Measurements from ENCODE around the gene DENND5B.
A peak's percentile ranks its signal among the peaks of the same experiment; 100 is the strongest.
"Not testable (repeated sequence)": the region's sequence is repeated elsewhere in the genome, so short reads cannot be mapped to it uniquely, and the experiment has no call there.

The DENND5B gene

DNA sequence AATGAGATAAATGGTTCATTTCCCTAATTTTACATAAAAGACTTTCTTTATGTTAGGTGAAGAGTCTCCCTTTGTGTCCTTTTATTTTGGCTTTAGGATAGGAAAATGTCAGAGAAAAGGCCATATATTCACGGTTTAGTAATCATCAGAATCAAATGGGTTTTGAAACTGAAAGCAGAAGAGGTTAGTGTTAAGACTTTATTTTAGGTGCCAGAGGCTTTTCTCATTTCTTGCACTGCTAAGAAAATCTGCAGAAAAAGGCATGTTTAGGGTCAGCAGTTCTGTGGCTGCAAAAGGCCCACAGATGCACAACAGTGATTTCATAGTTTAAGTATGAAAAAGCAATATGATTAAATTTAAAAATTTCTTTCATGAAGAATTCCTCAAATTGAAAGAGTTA is 184.6 kb downstream of the DENND5B start:
- no peaks in the 10 kb centered on the region for H3K27me3 ChIP-seq (replicated peaks; ENCODE audit: control insufficient read depth, insufficient read depth, low read length)
- H3K36me3 ChIP-seq (ENCODE audit: control insufficient read depth, insufficient read depth, low read length, severe bottlenecking): peaks cover 12% of the 10 kb centered on the region
- no peak overlapping the region for H3K9ac ChIP-seq (ENCODE audit: low read length)
- H3K9me3 ChIP-seq (ENCODE audit: control insufficient read depth, low read length): no peaks in the 10 kb centered on the region
- H3K4me1 ChIP-seq (ENCODE audit: control insufficient read depth, insufficient read depth, low read length): peaks cover 4% of the 10 kb centered on the region
- peak; percentile 29 for DNase-seq (ENCODE audit: low read depth)
- H3K4me3 ChIP-seq (ENCODE audit: low read length): no peak overlapping the region

DNA sequence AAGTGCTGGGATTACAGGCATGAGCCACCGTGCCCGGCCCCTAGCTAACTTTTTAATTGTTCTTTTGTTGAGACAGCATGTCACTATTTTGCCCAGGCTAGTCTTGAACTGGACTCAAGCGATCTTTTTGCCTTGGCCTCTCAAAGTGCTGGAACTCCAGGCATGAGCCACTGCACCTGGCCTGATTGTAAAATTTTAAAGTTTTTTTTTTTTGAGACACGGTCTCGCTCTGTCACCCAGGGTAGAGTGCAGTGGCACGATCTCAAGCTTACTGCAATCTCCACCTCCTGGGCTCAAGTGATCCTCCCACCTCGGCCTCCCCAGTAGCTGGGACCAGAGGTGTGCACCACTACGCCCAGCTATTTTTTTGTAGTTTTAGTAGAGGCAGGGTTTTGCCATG is 185.9 kb downstream of the DENND5B start:
- no peaks in the 10 kb centered on the region for H3K27me3 ChIP-seq (replicated peaks; ENCODE audit: control insufficient read depth, insufficient read depth, low read length)
- H3K4me1 ChIP-seq (ENCODE audit: control insufficient read depth, insufficient read depth, low read length): peaks cover 4% of the 10 kb centered on the region
- no peak overlapping the region for H3K4me3 ChIP-seq (ENCODE audit: low read length)
- H3K36me3 ChIP-seq (ENCODE audit: control insufficient read depth, insufficient read depth, low read length, severe bottlenecking): peaks cover 17% of the 10 kb centered on the region
- no peak overlapping the region for H3K9ac ChIP-seq (ENCODE audit: low read length)
- DNase-seq (ENCODE audit: low read depth): no peak
- no peaks in the 10 kb centered on the region for H3K9me3 ChIP-seq (ENCODE audit: control insufficient read depth, low read length)

DNA sequence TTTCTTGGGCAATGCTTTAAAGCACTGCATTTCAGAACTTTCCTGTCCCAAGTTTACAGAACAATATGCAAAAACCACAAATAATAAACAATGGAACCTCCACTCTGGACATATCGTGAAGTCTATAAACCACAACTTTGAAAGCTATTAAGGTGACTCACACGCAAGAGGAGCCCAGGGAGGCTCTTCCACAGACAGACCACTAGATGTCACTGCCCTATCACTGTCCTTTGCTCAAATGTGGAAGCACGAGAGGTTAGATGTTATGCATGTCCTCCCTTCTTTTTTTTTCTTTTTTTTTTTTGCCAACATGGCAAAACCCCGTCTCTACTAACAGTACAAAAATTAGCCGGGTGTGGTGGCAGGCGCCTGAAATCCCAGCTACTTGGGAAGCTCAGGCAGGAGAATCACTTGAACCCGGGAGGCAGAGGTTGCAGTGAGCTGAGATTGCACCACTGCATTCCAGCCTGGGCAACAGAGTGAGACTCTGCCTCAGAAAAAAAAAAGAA is 187.8 kb downstream of the DENND5B start:
- not testable (repeated sequence) for H3K9me3 ChIP-seq (ENCODE audit: control insufficient read depth, low read length); H3K9ac ChIP-seq (ENCODE audit: low read length); H3K27me3 ChIP-seq (replicated peaks; ENCODE audit: control insufficient read depth, insufficient read depth, low read length); H3K4me1 ChIP-seq (ENCODE audit: control insufficient read depth, insufficient read depth, low read length); H3K4me3 ChIP-seq (ENCODE audit: low read length)
- H3K36me3 ChIP-seq (ENCODE audit: control insufficient read depth, insufficient read depth, low read length, severe bottlenecking): peaks cover 16% of the 10 kb centered on the region
- peak; percentile 95 for DNase-seq (ENCODE audit: low read depth)

DNA sequence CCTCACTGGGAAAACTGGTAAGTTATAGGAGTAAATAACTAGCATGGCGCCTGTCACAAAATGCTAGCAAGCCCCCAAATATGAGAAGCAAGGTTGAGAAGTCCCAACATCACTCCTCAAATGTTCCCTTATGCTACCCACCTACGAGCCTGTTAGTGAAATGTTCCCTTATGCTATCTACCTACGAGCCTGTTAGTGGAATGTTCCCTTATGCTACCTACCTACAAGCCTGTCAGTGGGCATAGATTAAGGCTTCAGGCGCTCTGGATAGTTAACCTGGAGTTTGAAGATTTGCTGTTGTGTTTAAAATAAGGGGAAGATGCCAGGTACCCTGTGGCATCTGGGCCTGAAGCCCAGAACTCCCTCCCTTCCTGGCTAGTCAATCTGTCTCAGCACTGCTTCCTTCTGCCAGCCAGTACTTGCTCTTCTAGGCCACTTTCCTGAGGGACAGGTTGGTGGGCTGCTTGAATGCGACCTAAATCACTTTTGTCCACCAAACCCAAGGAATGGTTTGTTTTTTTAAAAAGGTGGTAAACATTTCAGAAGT is 197.9 kb downstream of the DENND5B start:
- Histone ChIP-seq H3K4me1 (ENCODE audit: control insufficient read depth, insufficient read depth, low read length) (no peaks in the 10 kb centered on the region), H3K9ac (ENCODE audit: low read length) (no peak overlapping the region), H3K36me3 (ENCODE audit: control insufficient read depth, insufficient read depth, low read length, severe bottlenecking) (peaks cover 36% of the 10 kb centered on the region), H3K27me3 (replicated peaks; ENCODE audit: control insufficient read depth, insufficient read depth, low read length) (no peaks in the 10 kb centered on the region), H3K9me3 (ENCODE audit: control insufficient read depth, low read length) (no peaks in the 10 kb centered on the region), H3K4me3 (ENCODE audit: low read length) (no peak overlapping the region)
- DNase-seq (ENCODE audit: low read depth): no peak

DNA sequence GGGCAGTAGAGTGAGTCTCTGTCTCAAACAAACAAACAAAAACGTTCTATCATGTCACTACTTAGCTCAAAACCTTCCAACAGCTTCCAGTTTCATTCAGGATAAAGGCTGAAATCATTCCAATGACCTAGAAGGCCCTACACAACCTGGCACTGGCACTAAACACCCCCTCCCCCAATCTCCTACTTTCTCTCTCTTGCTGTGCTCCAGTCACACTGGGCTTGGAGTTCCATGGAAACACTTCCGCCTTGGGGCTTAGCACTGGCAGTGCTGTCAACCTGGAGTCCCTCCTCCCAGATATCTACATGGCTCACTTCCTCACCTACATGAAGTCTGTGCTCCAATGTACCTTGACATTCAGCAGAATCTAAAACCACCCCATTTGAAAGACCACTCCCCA is 199.9 kb downstream of the DENND5B start:
- Histone ChIP-seq H3K9me3 (ENCODE audit: control insufficient read depth, low read length) (no peaks in the 10 kb centered on the region), H3K9ac (ENCODE audit: low read length) (no peak overlapping the region), H3K4me1 (ENCODE audit: control insufficient read depth, insufficient read depth, low read length) (no peaks in the 10 kb centered on the region), H3K36me3 (ENCODE audit: control insufficient read depth, insufficient read depth, low read length, severe bottlenecking) (peaks cover 48% of the 10 kb centered on the region), H3K4me3 (ENCODE audit: low read length) (no peak overlapping the region), H3K27me3 (replicated peaks; ENCODE audit: control insufficient read depth, insufficient read depth, low read length) (no peaks in the 10 kb centered on the region)
- no peak for DNase-seq (ENCODE audit: low read depth)

DNA sequence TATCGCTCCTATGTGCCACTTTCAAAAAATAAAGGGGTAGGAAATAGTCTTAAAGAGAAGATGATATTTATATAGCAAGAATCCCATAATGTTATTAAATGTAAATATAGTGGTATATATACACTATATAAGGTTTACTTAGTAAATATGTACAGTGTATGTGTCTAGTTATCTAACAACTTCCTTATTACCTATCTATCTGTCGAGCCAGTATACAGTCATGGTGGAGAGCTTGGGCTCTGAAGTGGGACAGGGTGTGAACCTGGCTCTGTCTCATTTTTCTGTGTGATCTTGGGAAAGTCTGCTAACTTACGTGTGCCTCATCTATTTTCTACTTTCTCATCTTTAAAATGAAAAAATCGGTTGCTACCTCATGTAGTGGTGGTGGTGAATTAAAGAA is 202.2 kb downstream of the DENND5B start:
- H3K4me1 ChIP-seq (ENCODE audit: control insufficient read depth, insufficient read depth, low read length): no peaks in the 10 kb centered on the region
- H3K27me3 ChIP-seq (replicated peaks; ENCODE audit: control insufficient read depth, insufficient read depth, low read length): no peaks in the 10 kb centered on the region
- no peak overlapping the region for H3K4me3 ChIP-seq (ENCODE audit: low read length)
- H3K9ac ChIP-seq (ENCODE audit: low read length): no peak overlapping the region
- H3K36me3 ChIP-seq (ENCODE audit: control insufficient read depth, insufficient read depth, low read length, severe bottlenecking): peaks cover 43% of the 10 kb centered on the region
- no peak for DNase-seq (ENCODE audit: low read depth)
- H3K9me3 ChIP-seq (ENCODE audit: control insufficient read depth, low read length): no peaks in the 10 kb centered on the region

DNA sequence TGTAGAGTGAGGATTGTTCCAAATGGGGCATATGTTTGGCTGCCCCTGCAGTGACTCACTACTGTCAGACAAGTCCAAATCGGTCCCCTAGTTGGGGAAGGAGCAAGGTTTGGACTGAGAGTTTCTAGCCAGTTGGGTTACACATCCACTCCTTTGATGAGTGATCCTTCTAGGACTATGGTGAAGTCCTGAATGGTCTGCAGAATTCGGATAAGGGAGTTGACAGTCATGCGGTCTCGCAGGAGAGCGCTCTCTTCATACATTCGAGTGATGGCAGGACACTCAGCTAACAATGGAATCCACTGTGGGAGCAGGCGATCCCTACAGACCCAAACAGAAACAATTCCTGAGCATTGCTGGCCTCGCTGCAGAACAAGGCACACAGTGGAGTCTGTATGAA is 203.5 kb downstream of the DENND5B start:
- no peak overlapping the region for H3K9ac ChIP-seq (ENCODE audit: low read length)
- H3K4me3 ChIP-seq (ENCODE audit: low read length): no peak overlapping the region
- no peak for DNase-seq (ENCODE audit: low read depth)
- no peaks in the 10 kb centered on the region for H3K27me3 ChIP-seq (replicated peaks; ENCODE audit: control insufficient read depth, insufficient read depth, low read length)
- peaks cover 38% of the 10 kb centered on the region for H3K36me3 ChIP-seq (ENCODE audit: control insufficient read depth, insufficient read depth, low read length, severe bottlenecking)
- H3K9me3 ChIP-seq (ENCODE audit: control insufficient read depth, low read length): no peaks in the 10 kb centered on the region
- no peaks in the 10 kb centered on the region for H3K4me1 ChIP-seq (ENCODE audit: control insufficient read depth, insufficient read depth, low read length)

DNA sequence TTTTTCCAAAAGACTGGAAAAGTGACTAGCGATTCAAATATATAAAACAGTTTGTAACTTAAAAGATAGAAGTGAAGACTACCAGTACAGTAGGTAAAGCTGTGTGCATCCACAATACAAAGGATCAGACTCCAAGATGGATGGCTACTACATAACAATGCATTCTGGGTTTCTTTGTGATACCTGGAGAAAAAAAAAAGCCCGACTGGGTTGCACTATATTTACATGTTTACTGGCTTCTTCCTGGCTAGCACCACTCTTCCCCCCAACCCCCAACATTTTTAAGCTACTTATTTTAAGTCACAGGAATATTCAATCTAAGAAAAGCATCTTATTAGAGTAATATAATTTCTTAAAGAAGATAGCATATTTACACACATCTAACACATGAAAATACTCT is 203.9 kb downstream of the DENND5B start:
- H3K9me3 ChIP-seq (ENCODE audit: control insufficient read depth, low read length): no peaks in the 10 kb centered on the region
- no peak overlapping the region for H3K9ac ChIP-seq (ENCODE audit: low read length)
- H3K4me1 ChIP-seq (ENCODE audit: control insufficient read depth, insufficient read depth, low read length): no peaks in the 10 kb centered on the region
- H3K4me3 ChIP-seq (ENCODE audit: low read length): no peak overlapping the region
- H3K36me3 ChIP-seq (ENCODE audit: control insufficient read depth, insufficient read depth, low read length, severe bottlenecking): peaks cover 38% of the 10 kb centered on the region
- no peaks in the 10 kb centered on the region for H3K27me3 ChIP-seq (replicated peaks; ENCODE audit: control insufficient read depth, insufficient read depth, low read length)
- no peak for DNase-seq (ENCODE audit: low read depth)

DNA sequence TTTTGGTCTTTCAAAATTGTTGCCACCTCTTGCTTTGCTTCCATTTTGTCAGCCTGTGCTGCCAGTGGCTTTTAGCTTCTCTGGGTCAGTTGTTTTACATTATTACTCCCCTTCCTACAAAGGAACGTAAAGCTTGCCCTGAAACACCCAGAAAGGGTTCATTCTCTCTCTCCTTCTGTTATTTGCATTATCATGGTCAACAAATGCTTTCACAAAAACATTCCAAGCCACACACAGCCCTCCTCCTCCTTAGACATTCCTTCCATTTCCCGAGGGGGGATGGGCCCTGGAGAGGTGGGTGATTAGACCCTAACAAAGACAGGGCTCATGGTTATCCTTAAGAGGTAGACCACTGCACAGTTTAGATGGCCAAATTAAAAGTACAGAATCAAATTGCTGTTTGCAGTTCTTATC is 204.6 kb downstream of the DENND5B start:
- Histone ChIP-seq H3K36me3 (ENCODE audit: control insufficient read depth, insufficient read depth, low read length, severe bottlenecking) (peaks cover 36% of the 10 kb centered on the region), H3K4me3 (ENCODE audit: low read length) (no peak overlapping the region), H3K9me3 (ENCODE audit: control insufficient read depth, low read length) (no peaks in the 10 kb centered on the region), H3K4me1 (ENCODE audit: control insufficient read depth, insufficient read depth, low read length) (no peaks in the 10 kb centered on the region), H3K9ac (ENCODE audit: low read length) (no peak overlapping the region), H3K27me3 (replicated peaks; ENCODE audit: control insufficient read depth, insufficient read depth, low read length) (no peaks in the 10 kb centered on the region)
- no peak for DNase-seq (ENCODE audit: low read depth)

DNA sequence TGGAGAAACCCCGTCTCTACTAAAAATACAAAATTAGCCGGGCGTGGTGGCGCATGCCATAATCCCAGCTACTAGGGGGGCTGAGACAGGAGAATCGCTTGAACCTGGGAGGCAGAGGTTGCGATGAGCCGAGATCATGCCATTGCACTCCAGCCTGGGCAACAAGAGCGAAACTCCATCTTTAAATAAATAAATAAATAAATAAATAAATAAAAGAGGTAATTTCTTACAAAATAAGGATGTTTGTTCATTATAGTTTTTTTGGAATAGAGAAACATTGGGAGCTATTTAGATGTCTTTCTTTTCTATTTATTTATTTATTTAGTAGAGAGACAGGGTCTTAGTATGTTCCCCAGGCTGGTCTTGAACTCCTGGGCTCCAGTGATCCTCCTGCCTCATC is 213.7 kb downstream of the DENND5B start:
- DNase-seq (ENCODE audit: low read depth); H3K36me3 ChIP-seq (ENCODE audit: control insufficient read depth, insufficient read depth, low read length, severe bottlenecking); H3K4me1 ChIP-seq (ENCODE audit: control insufficient read depth, insufficient read depth, low read length); H3K9ac ChIP-seq (ENCODE audit: low read length); H3K9me3 ChIP-seq (ENCODE audit: control insufficient read depth, low read length); H3K27me3 ChIP-seq (replicated peaks; ENCODE audit: control insufficient read depth, insufficient read depth, low read length); H3K4me3 ChIP-seq (ENCODE audit: low read length): not testable (repeated sequence)

DNA sequence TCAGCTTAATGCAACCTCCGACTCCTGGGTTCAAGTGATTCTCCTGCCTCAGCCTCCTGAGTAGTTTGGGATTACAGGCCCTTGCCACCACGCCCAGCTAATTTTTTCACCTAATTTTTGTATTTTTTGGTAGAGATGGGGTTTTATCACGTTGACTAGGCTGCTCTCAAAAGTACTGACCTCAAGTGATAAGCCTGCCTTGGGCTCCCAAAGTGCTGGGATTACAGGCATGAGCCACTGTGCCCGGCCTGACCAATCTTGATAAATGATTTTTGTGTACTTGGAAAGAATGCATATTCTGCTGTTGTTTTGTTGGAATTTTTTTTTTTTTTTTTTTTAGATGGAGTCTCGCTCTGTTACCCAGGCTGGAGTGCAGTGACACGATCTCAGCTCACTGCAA is 215.5 kb downstream of the DENND5B start:
- not testable (repeated sequence) for H3K36me3 ChIP-seq (ENCODE audit: control insufficient read depth, insufficient read depth, low read length, severe bottlenecking); H3K4me1 ChIP-seq (ENCODE audit: control insufficient read depth, insufficient read depth, low read length); H3K4me3 ChIP-seq (ENCODE audit: low read length); H3K9me3 ChIP-seq (ENCODE audit: control insufficient read depth, low read length); H3K9ac ChIP-seq (ENCODE audit: low read length); H3K27me3 ChIP-seq (replicated peaks; ENCODE audit: control insufficient read depth, insufficient read depth, low read length); DNase-seq (ENCODE audit: low read depth)

DNA sequence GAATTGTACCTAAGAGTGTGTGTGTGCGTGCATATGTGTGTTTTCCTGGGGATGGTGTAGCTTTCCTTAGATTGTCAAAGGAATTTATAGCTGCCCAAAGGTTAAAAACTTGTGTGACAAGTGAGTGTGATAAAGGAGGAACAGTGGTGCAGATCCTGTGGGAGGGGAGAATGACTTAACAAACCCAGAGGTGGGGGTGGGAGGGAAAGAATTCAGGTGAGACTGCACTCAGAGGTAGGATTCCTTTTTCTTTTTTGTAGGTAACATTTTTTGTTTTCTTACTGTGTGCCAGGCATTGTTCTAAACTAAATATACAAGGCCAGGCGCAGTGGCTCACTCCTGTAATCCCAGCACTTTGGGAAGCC is 219.7 kb downstream of the DENND5B start:
- no peak overlapping the region for H3K9ac ChIP-seq (ENCODE audit: low read length)
- no peak overlapping the region for H3K4me3 ChIP-seq (ENCODE audit: low read length)
- DNase-seq (ENCODE audit: low read depth): no peak
- H3K4me1 ChIP-seq (ENCODE audit: control insufficient read depth, insufficient read depth, low read length): peaks cover 12% of the 10 kb centered on the region
- H3K27me3 ChIP-seq (replicated peaks; ENCODE audit: control insufficient read depth, insufficient read depth, low read length): no peaks in the 10 kb centered on the region
- H3K36me3 ChIP-seq (ENCODE audit: control insufficient read depth, insufficient read depth, low read length, severe bottlenecking): no peaks in the 10 kb centered on the region
- no peaks in the 10 kb centered on the region for H3K9me3 ChIP-seq (ENCODE audit: control insufficient read depth, low read length)

All from adipocyte (in vitro differentiated cells).